GM12878 (cell line): ENCODE measurements around the gene EYS. TPM values are rescaled to one million over a fixed set of nuclear protein-coding genes. Genes with fewer than 3 reads are reported as not detected.

Experiments used
- ATF7 ChIP-seq: fragments of 450-650 bp; IDR thresholded peaks from 2 replicates; pipeline ENCODE4 v1.6.1; 2016; ENCODE audit warnings: low read depth, mild to moderate bottlenecking
- BMI1 ChIP-seq: fragments of 450-650 bp; IDR thresholded peaks from 2 replicates; pipeline ENCODE4 v1.6.1; 2016; ENCODE audit warnings: mild to moderate bottlenecking, moderate library complexity, borderline replicate concordance
- CREB1 ChIP-seq: IDR thresholded peaks from 2 replicates; pipeline ENCODE4 v1.6.1; 2012; ENCODE audit warnings: low read depth, mild to moderate bottlenecking, inconsistent platforms
- EP300 ChIP-seq, 2 experiments: fragments of 150-350 bp in 1 of 2; IDR thresholded peaks; 2 replicates each; pipeline ENCODE4 v1.6.1; 2011 to 2012; ENCODE audit warnings: low read depth in 2 of 2, low read length in 2 of 2, borderline replicate concordance in 1 of 2, improper control_type of control experiment in 1 of 2, inconsistent platforms in 1 of 2; ENCODE audit not compliant: control insufficient read depth in 1 of 2
- EZH2 ChIP-seq: IDR thresholded peaks from 2 replicates; pipeline ENCODE4 v1.6.1; 2012; ENCODE audit warnings: low read depth, mild to moderate bottlenecking, control low read depth, inconsistent platforms, low read length, borderline replicate concordance; ENCODE audit not compliant: control insufficient read depth
- HDAC6 ChIP-seq: fragments of 200-600 bp; sonication (generic); IDR thresholded peaks from one replicate; pipeline ENCODE4 v1.8.0; 2017; ENCODE audit warnings: antibody characterized with exemption; ENCODE audit not compliant: unreplicated experiment
- IKZF1 ChIP-seq: fragments of 450-650 bp; conservative IDR thresholded peaks from 2 replicates; pipeline ENCODE4 v1.6.1; 2017; ENCODE audit warnings: antibody characterized with exemption, mild to moderate bottlenecking
- IRF3 ChIP-seq: fragments of 450-650 bp; IDR thresholded peaks from 2 replicates; pipeline ENCODE4 v1.6.1; 2014; ENCODE audit warnings: mild to moderate bottlenecking
- KAT2A ChIP-seq: conservative IDR thresholded peaks from 2 replicates; pipeline ENCODE4 v1.6.1; 2011; ENCODE audit warnings: low read depth, low read length; ENCODE audit not compliant: control insufficient read depth
- LARP7 ChIP-seq: fragments of 450-650 bp; IDR thresholded peaks from 2 replicates; pipeline ENCODE4 v1.6.1; 2017; ENCODE audit warnings: mild to moderate bottlenecking
- MTA2 ChIP-seq: fragments of 450-650 bp; IDR thresholded peaks from 2 replicates; pipeline ENCODE4 v1.6.1; 2016; ENCODE audit warnings: low read depth, mild to moderate bottlenecking, moderate library complexity
- MXI1 ChIP-seq: fragments of 150-350 bp; IDR thresholded peaks from 2 replicates; pipeline ENCODE4 v1.6.1; 2011; ENCODE audit warnings: low read depth, mild to moderate bottlenecking, inconsistent platforms, low read length, improper control_type of control experiment
- NFIC ChIP-seq: IDR thresholded peaks from 2 replicates; pipeline ENCODE4 v1.6.1; 2012; ENCODE audit warnings: low read depth, mild to moderate bottlenecking, inconsistent platforms, low read length, moderate library complexity
- NFXL1 ChIP-seq: fragments of 450-650 bp; IDR thresholded peaks from 2 replicates; pipeline ENCODE4 v1.6.1; 2017; ENCODE audit warnings: antibody characterized with exemption, mild to moderate bottlenecking, borderline replicate concordance
- NFYB ChIP-seq: IDR thresholded peaks from 2 replicates; pipeline ENCODE4 v1.6.1; 2011; ENCODE audit warnings: low read depth, mild to moderate bottlenecking, low read length, improper control_type of control experiment, moderate library complexity; ENCODE audit not compliant: insufficient read depth
- NR2C2 ChIP-seq: IDR thresholded peaks from 2 replicates; pipeline ENCODE4 v1.6.1; 2011; ENCODE audit warnings: borderline replicate concordance, low read depth; ENCODE audit not compliant: control insufficient read depth, insufficient read length
- NRF1 ChIP-seq: conservative IDR thresholded peaks from 2 replicates; pipeline ENCODE4 v1.6.1; 2011; ENCODE audit warnings: mild to moderate bottlenecking, low read depth, low read length, improper control_type of control experiment
- POLR2AphosphoS5 ChIP-seq: IDR thresholded peaks from 2 replicates; pipeline ENCODE4 v1.6.1; 2011; ENCODE audit warnings: mild to moderate bottlenecking, low read length, inconsistent platforms
- RB1 ChIP-seq: fragments of 450-650 bp; formaldehyde crosslinking; IDR thresholded peaks from 2 replicates; pipeline ENCODE4 v1.6.1; 2017; ENCODE audit warnings: mild to moderate bottlenecking, borderline replicate concordance
- RELA ChIP-seq: fragments of 450-650 bp; IDR thresholded peaks from 2 replicates; pipeline ENCODE4 v1.8.0; 2014; ENCODE audit warnings: borderline replicate concordance; ENCODE audit not compliant: partially characterized antibody
- SIN3A ChIP-seq: IDR thresholded peaks from 2 replicates; pipeline ENCODE4 v1.6.1; 2012; ENCODE audit warnings: low read depth, low read length, improper control_type of control experiment
- SMAD5 ChIP-seq: IDR thresholded peaks from 2 replicates; pipeline ENCODE4 v1.6.1; 2016; ENCODE audit warnings: antibody characterized with exemption, low read depth
- SP1 ChIP-seq: IDR thresholded peaks from one replicate; pipeline ENCODE4 v1.6.1; 2011; ENCODE audit warnings: low read depth, low read length
- STAT1 ChIP-seq: fragments of 450-650 bp; conservative IDR thresholded peaks from 2 replicates; pipeline ENCODE4 v1.6.1; 2014; ENCODE audit warnings: antibody characterized with exemption, mild to moderate bottlenecking
- SUPT20H ChIP-seq: IDR thresholded peaks from 2 replicates; pipeline ENCODE4 v1.6.1; 2011; ENCODE audit warnings: low read depth, mild to moderate bottlenecking, low read length, moderate library complexity, borderline replicate concordance; ENCODE audit not compliant: control insufficient read depth
- TARDBP ChIP-seq: IDR thresholded peaks from 2 replicates; pipeline ENCODE4 v1.6.1; 2016; ENCODE audit warnings: borderline replicate concordance
- ZNF207 ChIP-seq: fragments of 450-650 bp; IDR thresholded peaks from 2 replicates; pipeline ENCODE4 v1.6.1; 2014; ENCODE audit warnings: antibody characterized with exemption, mild to moderate bottlenecking, borderline replicate concordance
- ZSCAN29 ChIP-seq: fragments of 450-650 bp; IDR thresholded peaks from 2 replicates; pipeline ENCODE4 v1.6.1; 2017; ENCODE audit warnings: mild to moderate bottlenecking, moderate library complexity
- polyA plus RNA-seq, 11 experiments: library from polyadenylated mRNA; depleted of rRNA in 4 of 11; unstranded in 6 of 11; stranded (reverse) in 5 of 11; fragments of >200 nt; fragmentation: Nextera tagmentation in 4 of 11; fragmentation: Illumina TruSeq in 1 of 11; extraction: Ambion mirVana in 4 of 11; extraction: Trizol in 1 of 11; gene quantifications; 1 replicate in 1 of 11; 2 replicates in 10 of 11; pipeline versions ENCODE4 v1.2.1 to v1.2.3, GENCODE V29; 2011 to 2016; ENCODE audit warnings: inconsistent platforms in 2 of 11, missing spikeins in 2 of 11, low read depth in 1 of 11
- total RNA-seq, 4 experiments: library from RNA; depleted of rRNA in 3 of 4; stranded (reverse); fragments of >200 nt in 3 of 4; fragmentation: Illumina TruSeq in 1 of 4; extraction: Trizol in 1 of 4; gene quantifications; 2 replicates each; pipeline versions ENCODE4 v1.2.1 to v1.2.3, GENCODE V29; 2013 to 2021
- TF ChIP-seq, protein P1 (sequence below): fragments of 450-650 bp; IDR thresholded peaks from 2 replicates; pipeline ENCODE4 v1.6.1; 2017; ENCODE audit warnings: borderline replicate concordance
- TF ChIP-seq, protein P2 (sequence below): fragments of 450-650 bp; IDR thresholded peaks from 2 replicates; pipeline ENCODE4 v1.6.1; 2017; ENCODE audit warnings: low read depth, mild to moderate bottlenecking, moderate library complexity

The EYS gene
- total and polyA plus RNA-seq, 10 of the 15 experiments (the other 5 are each of a cell fraction or from before 2014, with no cell fraction given) = under 0.01 to 0.14 (median 0.02) TPM; not detected in 1

- TF ChIP-seq ATF7 = 0 out of 2 replicates have a peak, but pooled peaks have one; percentile 29
- no peak for TF ChIP-seq STAT1
- TF ChIP-seq NFIC = peak; percentile 76; the same call in 1 of the 2 replicates
- peak; percentile 46 for TF ChIP-seq IKZF1
- TF ChIP-seq ZNF207 = no peak
- no peak for TF ChIP-seq ZSCAN29
- TF ChIP-seq SIN3A = no peak
- no peak for TF ChIP-seq MXI1
- no peak for TF ChIP-seq SP1
- peak; percentile 65; the same call in 1 of the 2 replicates for TF ChIP-seq MTA2
- no peak for TF ChIP-seq IRF3
- TF ChIP-seq NFXL1 = no peak
- no peak for TF ChIP-seq EZH2
- no peak for TF ChIP-seq CREB1
- TF ChIP-seq LARP7 = no peak
- TF ChIP-seq TARDBP = no peak
- TF ChIP-seq, protein P1, sequence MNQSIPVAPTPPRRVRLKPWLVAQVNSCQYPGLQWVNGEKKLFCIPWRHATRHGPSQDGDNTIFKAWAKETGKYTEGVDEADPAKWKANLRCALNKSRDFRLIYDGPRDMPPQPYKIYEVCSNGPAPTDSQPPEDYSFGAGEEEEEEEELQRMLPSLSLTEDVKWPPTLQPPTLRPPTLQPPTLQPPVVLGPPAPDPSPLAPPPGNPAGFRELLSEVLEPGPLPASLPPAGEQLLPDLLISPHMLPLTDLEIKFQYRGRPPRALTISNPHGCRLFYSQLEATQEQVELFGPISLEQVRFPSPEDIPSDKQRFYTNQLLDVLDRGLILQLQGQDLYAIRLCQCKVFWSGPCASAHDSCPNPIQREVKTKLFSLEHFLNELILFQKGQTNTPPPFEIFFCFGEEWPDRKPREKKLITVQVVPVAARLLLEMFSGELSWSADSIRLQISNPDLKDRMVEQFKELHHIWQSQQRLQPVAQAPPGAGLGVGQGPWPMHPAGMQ = no peak
- TF ChIP-seq BMI1 = no peak
- no peak for TF ChIP-seq POLR2AphosphoS5
- no peak for TF ChIP-seq HDAC6
- TF ChIP-seq RELA = no peak
- no peak for TF ChIP-seq EP300 (IDR thresholded peaks at IDR 0.05; ENCODE audit: borderline replicate concordance in 1 of 2, control insufficient read depth in 1 of 2, low read depth in 2 of 2, low read length in 2 of 2)
- TF ChIP-seq NFYB = no peak
- no peak for TF ChIP-seq SMAD5
- TF ChIP-seq SUPT20H = no peak
- TF ChIP-seq RB1 = no peak
- TF ChIP-seq NR2C2 = no peak
- no peak for TF ChIP-seq KAT2A
- no peak for TF ChIP-seq NRF1
- TF ChIP-seq, protein P2, sequence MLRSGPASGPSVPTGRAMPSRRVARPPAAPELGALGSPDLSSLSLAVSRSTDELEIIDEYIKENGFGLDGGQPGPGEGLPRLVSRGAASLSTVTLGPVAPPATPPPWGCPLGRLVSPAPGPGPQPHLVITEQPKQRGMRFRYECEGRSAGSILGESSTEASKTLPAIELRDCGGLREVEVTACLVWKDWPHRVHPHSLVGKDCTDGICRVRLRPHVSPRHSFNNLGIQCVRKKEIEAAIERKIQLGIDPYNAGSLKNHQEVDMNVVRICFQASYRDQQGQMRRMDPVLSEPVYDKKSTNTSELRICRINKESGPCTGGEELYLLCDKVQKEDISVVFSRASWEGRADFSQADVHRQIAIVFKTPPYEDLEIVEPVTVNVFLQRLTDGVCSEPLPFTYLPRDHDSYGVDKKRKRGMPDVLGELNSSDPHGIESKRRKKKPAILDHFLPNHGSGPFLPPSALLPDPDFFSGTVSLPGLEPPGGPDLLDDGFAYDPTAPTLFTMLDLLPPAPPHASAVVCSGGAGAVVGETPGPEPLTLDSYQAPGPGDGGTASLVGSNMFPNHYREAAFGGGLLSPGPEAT = peak; percentile 78
Observed at GRCh38 chr6:63683071-63683603, 2023.9 kb downstream of the EYS start (continued).
